GM12878 (cell line): ENCODE data around the gene ASIC2. TPM values are rescaled to one million over a fixed set of nuclear protein-coding genes. Genes with fewer than 3 reads are reported as not detected.

Source experiments
- ATAC-seq: fragments of 200-7000 bp; cut with Tn5 transposase; 3 replicates; pipeline ENCODE4 v1.9.1; 2020; ENCODE audit warnings: mild to moderate bottlenecking, moderate library complexity
- BruUV-seq: library from RNA; stranded (reverse); fragments of 400-500 nt; replicated peaks from 2 replicates; lab custom pipeline; 2021; lab: Mats Ljungman, UMichigan
- CTCF ChIA-PET: fragments of 300-600 bp; sonication (Branson Sonifier 250); formaldehyde crosslinking; extraction: SDS; loops from one replicate; lab custom pipeline; 2021; ENCODE audit warnings: inconsistent platforms; lab: Yijun Ruan, JAX
- POLR2A ChIA-PET: fragments of 350-600 bp; formaldehyde crosslinking; extraction: SDS; loops from one replicate; lab custom pipeline; 2021; ENCODE audit warnings: inconsistent platforms; lab: Charles Lee
- RAD21 ChIA-PET: fragments of 300-600 bp; sonication (Branson Sonifier 250); formaldehyde crosslinking; loops from one replicate; lab custom pipeline; 2023; ENCODE audit warnings: antibody characterized with exemption; ENCODE audit not compliant: unreplicated experiment; lab: Charles Lee
- SMC1A ChIA-PET: fragments of 300-600 bp; sonication (Branson Sonifier 250); formaldehyde crosslinking; loops from one replicate; lab custom pipeline; 2023; ENCODE audit not compliant: unreplicated experiment, uncharacterized antibody; lab: Charles Lee
- DNase-seq: peaks from one replicate; pipeline ENCODE4 v3.0.0-alpha.2; 2011; ENCODE audit warnings: low read depth, low spot score
- FAIRE-seq: peaks from 3 replicates; lab custom pipeline; 2011; peaks lifted over from hg19 to GRCh38; lab: Jason Lieb, UNC
- H2AFZ ChIP-seq: 2 replicates; pipeline ENCODE4 v1.6.0; 2011; ENCODE audit warnings: low read depth, low read length, control low read depth; ENCODE audit not compliant: control insufficient read depth
- H3K27ac ChIP-seq: 2 replicates; pipeline ENCODE4 v1.5.1; 2011; ENCODE audit warnings: control low read depth; ENCODE audit not compliant: control insufficient read depth, insufficient read depth
- H3K27me3 ChIP-seq, 2 experiments: replicated peaks in 1 of 2; 2 replicates each; pipeline versions ENCODE4 v1.6.0 to v1.6.1; 2011; ENCODE audit warnings: low read length in 1 of 2; ENCODE audit not compliant: control insufficient read depth in 2 of 2, insufficient read depth in 2 of 2
- H3K36me3 ChIP-seq, 2 experiments: 2 replicates each; pipeline ENCODE4 v1.5.1; 2011; ENCODE audit warnings: low read length in 1 of 2; ENCODE audit not compliant: control insufficient read depth in 2 of 2, insufficient read depth in 2 of 2
- H3K4me1 ChIP-seq: 2 replicates; pipeline ENCODE4 v1.6.1; 2011; ENCODE audit warnings: mild to moderate bottlenecking, low read length, moderate library complexity, mixed read lengths; ENCODE audit not compliant: control insufficient read depth, insufficient read depth
- H3K4me2 ChIP-seq: 2 replicates; pipeline ENCODE4 v1.6.0; 2011; ENCODE audit warnings: control low read depth; ENCODE audit not compliant: control insufficient read depth, insufficient read depth
- H3K4me3 ChIP-seq: fragments of 200-600 bp; sonication (generic); 2 replicates; pipeline ENCODE4 v1.5.1; 2016
- H3K79me2 ChIP-seq: 2 replicates; pipeline ENCODE4 v1.6.0; 2011; ENCODE audit warnings: low read length; ENCODE audit not compliant: control insufficient read depth, insufficient read depth
- H3K9ac ChIP-seq: 2 replicates; pipeline ENCODE4 v1.8.0; 2011; ENCODE audit warnings: low read length, control low read depth, mixed read lengths; ENCODE audit not compliant: control insufficient read depth, insufficient read depth
- H3K9me3 ChIP-seq: replicated peaks from 3 replicates; pipeline ENCODE4 v1.5.1; 2011; ENCODE audit warnings: mild to moderate bottlenecking, low read length; ENCODE audit not compliant: control insufficient read depth, insufficient read depth
- H4K20me1 ChIP-seq: 2 replicates; pipeline ENCODE4 v1.6.0; 2011; ENCODE audit not compliant: control insufficient read depth, insufficient read depth
- BMI1 ChIP-seq: fragments of 450-650 bp; IDR thresholded peaks from 2 replicates; pipeline ENCODE4 v1.6.1; 2016; ENCODE audit warnings: mild to moderate bottlenecking, moderate library complexity, borderline replicate concordance
- CHD1 ChIP-seq: IDR thresholded peaks from 2 replicates; pipeline ENCODE4 v1.6.1; 2012; ENCODE audit warnings: low read depth, low read length, improper control_type of control experiment
- FOXM1 ChIP-seq: IDR thresholded peaks from 2 replicates; pipeline ENCODE4 v1.6.1; 2012; ENCODE audit warnings: low read depth, mild to moderate bottlenecking, inconsistent platforms, low read length, moderate library complexity
- HDGF ChIP-seq: fragments of 450-650 bp; IDR thresholded peaks from 2 replicates; pipeline ENCODE4 v1.6.1; 2016; ENCODE audit warnings: antibody characterized with exemption
- IKZF1 ChIP-seq: fragments of 450-650 bp; conservative IDR thresholded peaks from 2 replicates; pipeline ENCODE4 v1.6.1; 2017; ENCODE audit warnings: antibody characterized with exemption, mild to moderate bottlenecking
- IKZF2 ChIP-seq, 2 experiments: fragments of 450-650 bp; IDR thresholded peaks; 2 replicates each; pipeline ENCODE4 v1.6.1; 2017; ENCODE audit warnings: mild to moderate bottlenecking in 2 of 2, moderate library complexity in 2 of 2
- KDM1A ChIP-seq: fragments of 200-600 bp; sonication (generic); IDR thresholded peaks from 2 replicates; pipeline ENCODE4 v1.6.1; 2016; ENCODE audit warnings: borderline replicate concordance
- NFIC ChIP-seq: IDR thresholded peaks from 2 replicates; pipeline ENCODE4 v1.6.1; 2012; ENCODE audit warnings: low read depth, mild to moderate bottlenecking, inconsistent platforms, low read length, moderate library complexity
- NR2C1 ChIP-seq: fragments of 450-650 bp; IDR thresholded peaks from 2 replicates; pipeline ENCODE4 v1.6.1; 2017; ENCODE audit warnings: antibody characterized with exemption, mild to moderate bottlenecking, moderate library complexity
- NR2C2 ChIP-seq: IDR thresholded peaks from 2 replicates; pipeline ENCODE4 v1.6.1; 2011; ENCODE audit warnings: borderline replicate concordance, low read depth; ENCODE audit not compliant: control insufficient read depth, insufficient read length
- PKNOX1 ChIP-seq: fragments of 450-650 bp; IDR thresholded peaks from 2 replicates; pipeline ENCODE4 v1.6.1; 2016; ENCODE audit warnings: mild to moderate bottlenecking
- SP1 ChIP-seq: IDR thresholded peaks from one replicate; pipeline ENCODE4 v1.6.1; 2011; ENCODE audit warnings: low read depth, low read length
- SPI1 ChIP-seq: IDR thresholded peaks from 2 replicates; pipeline ENCODE4 v1.6.1; 2011; ENCODE audit warnings: low read depth, mild to moderate bottlenecking, low read length, moderate library complexity, borderline replicate concordance; ENCODE audit not compliant: insufficient read depth
- SREBF2 ChIP-seq: IDR thresholded peaks from 2 replicates; pipeline ENCODE4 v1.6.1; 2012; ENCODE audit warnings: mild to moderate bottlenecking, low read length
- SRF ChIP-seq, 2 experiments: IDR thresholded peaks; 2 replicates each; pipeline ENCODE4 v1.6.1; 2011; ENCODE audit warnings: low read depth in 2 of 2, low read length in 2 of 2, mild to moderate bottlenecking in 1 of 2, moderate library complexity in 1 of 2
- YBX1 ChIP-seq: fragments of 450-650 bp; IDR thresholded peaks from 2 replicates; pipeline ENCODE4 v1.6.1; 2016; ENCODE audit warnings: antibody characterized with exemption
- ZBTB33 ChIP-seq: fragments of 450-650 bp; IDR thresholded peaks from 2 replicates; pipeline ENCODE4 v1.6.1; 2017; ENCODE audit warnings: mild to moderate bottlenecking
- WGBS: methylation state at CpG from one replicate; pipeline ENCODE4 v1.1.6; 2016; ENCODE audit warnings: low lambda C conversion rate; ENCODE audit not compliant: insufficient replicate concordance, insufficient coverage; ENCODE audit errors: missing lambda C conversion rate; 5-methylcytosine and 5-hydroxymethylcytosine counted together
- in situ Hi-C: fragments of 300-500 bp; cut with MboI; formaldehyde crosslinking; loops from 9 replicates; pipeline ENCODE4 v1.14.3; 2018; ENCODE audit warnings: mixed read lengths
- intact Hi-C: fragments of 100-400 bp; cut with micrococcal nuclease; formaldehyde crosslinking; loops from one replicate; pipeline ENCODE4 v1.14.2; 2022; ENCODE audit not compliant: unreplicated experiment
- polyA plus RNA-seq, 11 experiments: library from polyadenylated mRNA; depleted of rRNA in 4 of 11; unstranded in 6 of 11; stranded (reverse) in 5 of 11; fragments of >200 nt; fragmentation: Nextera tagmentation in 4 of 11; fragmentation: Illumina TruSeq in 1 of 11; extraction: Ambion mirVana in 4 of 11; extraction: Trizol in 1 of 11; gene quantifications; 1 replicate in 1 of 11; 2 replicates in 10 of 11; pipeline versions ENCODE4 v1.2.1 to v1.2.3, GENCODE V29; 2011 to 2016; ENCODE audit warnings: inconsistent platforms in 2 of 11, missing spikeins in 2 of 11, low read depth in 1 of 11
- total RNA-seq, 4 experiments: library from RNA; depleted of rRNA in 3 of 4; stranded (reverse); fragments of >200 nt in 3 of 4; fragmentation: Illumina TruSeq in 1 of 4; extraction: Trizol in 1 of 4; gene quantifications; 2 replicates each; pipeline versions ENCODE4 v1.2.1 to v1.2.3, GENCODE V29; 2013 to 2021

The ASIC2 gene
- total and polyA plus RNA-seq, 10 of the 15 experiments (the other 5 are each of a cell fraction or from before 2014, with no cell fraction given) = not detected

GRCh38 chr17:33112763-33113162, 180.3 kb downstream of the ASIC2 start:
- in situ Hi-C loops (no loop called here), intact Hi-C loops (no loop called here)
- no peak overlapping the region for H3K27ac ChIP-seq
- no peak for DNase-seq
- H3K36me3 ChIP-seq = no peaks in the 10 kb centered on the region
- H3K4me2 ChIP-seq = no peak overlapping the region
- H3K4me3 ChIP-seq = no peak overlapping the region
- H3K9me3 ChIP-seq = no peaks in the 10 kb centered on the region
- no TSS peak for BruUV-seq
- ChIA-PET CTCF (no interaction called here), POLR2A (no interaction called here), SMC1A (no interaction called here)
- H3K4me1 ChIP-seq = no peaks in the 10 kb centered on the region
- H3K9ac ChIP-seq = no peak overlapping the region
- TF ChIP-seq PKNOX1 (no peak), YBX1 (no peak), SP1 (no peak), NR2C1 (no peak), KDM1A (no peak), SRF (IDR thresholded peaks at IDR 0.05; ENCODE audit: low read depth in 2 of 2, low read length in 2 of 2) (no peak), NR2C2 (no peak), FOXM1 (no peak), HDGF (no peak), SPI1 (no peak), BMI1 (no peak), ZBTB33 (no peak), CHD1 (no peak), IKZF2 (IDR thresholded peaks at IDR 0.05) (no peak), SREBF2 (no peak), IKZF1 (no peak), NFIC (no peak)
- TF ChIP-seq, all 136 proteins: peak for 0
- no peaks in the 10 kb centered on the region; a peak in 1 of 4 replicates for H3K27me3 ChIP-seq
- ATAC-seq (no peak), FAIRE-seq (no peak)
- WGBS = 10% methylated on average over 4 of the region's 4 CpGs
- no peaks in the 10 kb centered on the region for H3K79me2 ChIP-seq
- RAD21 ChIA-PET = no interaction called here
- H4K20me1 ChIP-seq = no peaks in the 10 kb centered on the region
- no peak overlapping the region for H2AFZ ChIP-seq
